GM19455 (cell line): ENCODE results near the gene GRK5.

Experiments
- ATAC-seq: cut with Tn5 transposase; IDR thresholded peaks from one replicate; pipeline ENCODE4 v1.9.1; 2021; ENCODE audit not compliant: unreplicated experiment

GRK5 gene

GRCh38 chr10:119197921-119198320 lies 9.4 kb upstream of the GRK5 start:
- no peak for ATAC-seq

- ATAC-seq = no peak
Observed at GRCh38 chr10:119198438-119198837, 8.9 kb upstream of the GRK5 start.

- no peak for ATAC-seq
Observed at GRCh38 chr10:119199231-119199992, 8.0 kb upstream of the GRK5 start.

GRCh38 chr10:119201233-119201632 lies 6.1 kb upstream of the GRK5 start:
- ATAC-seq = no peak

- ATAC-seq = no peak
Observed at GRCh38 chr10:119203006-119203405, 4.4 kb upstream of the GRK5 start.

- ATAC-seq = peak; percentile 31
Observed at GRCh38 chr10:119205894-119206602, 1.3 kb upstream of the GRK5 start.

GRCh38 chr10:119206603-119207365 lies 587 bp upstream of the GRK5 start:
- ATAC-seq = peak; percentile 59

- ATAC-seq = peak; percentile 2
Observed at GRCh38 chr10:119207713-119208552, 562 bp downstream of the GRK5 start.

GRCh38 chr10:119208553-119208940 lies 1.2 kb downstream of the GRK5 start:
- ATAC-seq = no peak

- ATAC-seq = no peak
Observed at GRCh38 chr10:119209035-119209735, 1.8 kb downstream of the GRK5 start.

GRCh38 chr10:119209736-119210355 lies 2.5 kb downstream of the GRK5 start:
- no peak for ATAC-seq

- ATAC-seq = no peak
Observed at GRCh38 chr10:119210633-119211032, 3.3 kb downstream of the GRK5 start.

- no peak for ATAC-seq
Observed at GRCh38 chr10:119211176-119211575, 3.8 kb downstream of the GRK5 start.

GRCh38 chr10:119211625-119212441 lies 4.5 kb downstream of the GRK5 start:
- no peak for ATAC-seq

- ATAC-seq = no peak
Observed at GRCh38 chr10:119215371-119215770, 8.0 kb downstream of the GRK5 start.

GRCh38 chr10:119216127-119216526 lies 8.8 kb downstream of the GRK5 start:
- ATAC-seq = no peak

- ATAC-seq = no peak
Observed at GRCh38 chr10:119217401-119217800, 10.0 kb downstream of the GRK5 start.

GRCh38 chr10:119217991-119218490 lies 10.7 kb downstream of the GRK5 start:
- ATAC-seq = no peak

GRCh38 chr10:119219871-119220270 lies 12.5 kb downstream of the GRK5 start:
- ATAC-seq = no peak
